Measurements from ENCODE around the gene ANKH.

Gene ANKH

DNA sequence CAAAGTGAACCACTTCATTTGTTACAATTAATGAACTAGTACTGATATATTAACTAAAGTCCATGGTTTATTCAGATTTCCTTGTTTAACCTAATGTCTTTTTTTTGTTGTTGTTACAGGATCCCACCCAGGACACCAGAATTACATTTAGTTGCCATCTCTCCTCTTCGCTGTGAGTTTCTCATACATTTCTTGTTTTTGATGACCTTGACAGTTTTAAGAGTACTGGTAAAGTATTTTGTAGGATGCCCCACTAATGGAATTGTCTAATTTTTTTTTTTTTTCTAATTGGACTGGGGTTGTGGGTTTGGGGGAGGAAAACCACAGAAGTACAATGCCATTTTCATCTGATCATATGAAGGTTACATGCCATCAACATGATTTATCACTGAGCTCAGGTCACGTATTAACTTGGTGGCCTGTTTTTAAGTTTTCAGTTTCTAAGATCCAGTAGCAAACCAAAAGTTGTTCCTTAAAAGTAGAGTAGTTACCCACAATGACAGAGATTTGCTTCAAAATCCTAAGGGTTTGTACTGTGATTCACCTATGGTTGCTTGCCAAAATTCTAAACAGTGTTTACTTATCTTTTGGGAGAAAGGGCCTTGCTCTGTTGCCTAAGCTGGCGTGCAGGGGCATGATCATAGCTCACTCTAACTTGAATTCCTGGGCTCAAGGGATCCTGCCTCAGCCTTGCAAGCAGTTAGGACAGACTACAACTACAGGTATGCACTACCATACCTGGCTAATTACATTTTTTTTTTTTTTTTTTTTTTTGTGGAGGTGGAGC lies 211.6 kb downstream of the ANKH start:
- DNase-seq = no peak

GRCh38 chr5:14656898-14657297 lies 214.7 kb downstream of the ANKH start:
- DNase-seq = no peak

DNA sequence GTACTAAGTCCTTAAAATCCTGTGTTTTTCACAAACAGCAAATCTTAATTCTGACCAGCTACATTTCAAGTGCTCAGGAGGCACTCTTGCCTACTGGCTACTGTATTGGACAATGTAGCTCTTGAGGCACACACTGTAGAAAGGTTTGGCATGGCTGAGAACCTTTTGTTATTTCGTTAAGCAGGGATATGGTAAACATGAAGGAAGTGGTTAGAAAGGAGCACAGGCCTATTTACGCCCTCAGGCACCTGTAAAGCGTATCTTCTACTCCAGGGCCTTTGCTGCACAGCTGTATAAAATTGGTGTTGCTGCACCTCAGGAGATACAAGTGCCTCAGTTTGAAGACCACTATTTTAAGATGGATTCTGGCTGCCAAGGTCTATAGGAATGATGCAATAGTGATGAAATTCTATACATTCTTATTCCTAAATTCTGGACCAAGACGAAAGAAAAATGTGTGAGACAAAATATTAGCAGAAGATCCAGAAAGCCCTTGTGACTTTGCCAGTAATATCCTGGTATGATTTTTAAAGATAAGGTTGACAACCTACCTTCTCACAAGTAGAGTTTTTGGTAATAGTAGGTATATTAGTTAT lies 216.3 kb downstream of the ANKH start:
- no peak for DNase-seq
